ENCODE data around the gene BNIP5.

The BNIP5 gene

DNA sequence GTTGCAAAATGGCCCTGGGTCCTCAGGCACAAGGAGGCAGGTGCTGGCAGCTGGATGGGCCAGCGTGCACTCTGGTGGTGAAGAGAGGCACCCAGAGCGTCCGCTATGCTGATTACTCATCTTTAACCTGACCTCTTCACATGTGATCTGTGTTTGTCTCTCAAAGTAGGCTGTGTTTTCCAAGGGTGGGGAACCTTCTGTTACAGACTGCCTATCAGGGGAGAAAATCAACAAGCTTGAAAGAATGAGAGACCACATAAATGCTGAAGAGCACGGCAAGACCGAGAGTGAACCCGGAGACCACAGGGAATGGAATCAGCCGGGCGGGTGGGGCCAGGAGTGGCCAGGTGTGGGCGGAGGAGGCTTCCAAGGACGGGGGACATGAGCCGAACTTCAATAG is 16.2 kb downstream of the BNIP5 start:
- DNase-seq, result no peak

DNA sequence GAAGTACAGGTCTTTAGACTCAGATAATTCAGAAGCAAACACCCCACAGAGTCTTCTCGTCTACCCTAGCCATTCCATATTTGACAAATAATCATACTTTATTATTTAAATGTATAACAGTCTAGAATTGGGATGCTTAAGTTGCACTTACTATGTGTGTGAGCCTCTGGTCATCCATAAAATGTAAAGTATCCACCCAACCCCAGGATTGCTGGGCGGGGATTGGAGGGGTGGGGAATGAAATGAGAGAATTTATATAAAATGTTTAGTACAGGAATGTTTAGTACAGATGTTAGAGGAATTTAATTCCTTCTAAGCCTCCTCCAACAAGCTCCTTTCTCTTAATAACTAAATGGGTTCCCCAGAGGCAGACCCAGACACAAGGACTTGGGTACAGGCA is 16.9 kb downstream of the BNIP5 start:
- no peak for DNase-seq

DNA sequence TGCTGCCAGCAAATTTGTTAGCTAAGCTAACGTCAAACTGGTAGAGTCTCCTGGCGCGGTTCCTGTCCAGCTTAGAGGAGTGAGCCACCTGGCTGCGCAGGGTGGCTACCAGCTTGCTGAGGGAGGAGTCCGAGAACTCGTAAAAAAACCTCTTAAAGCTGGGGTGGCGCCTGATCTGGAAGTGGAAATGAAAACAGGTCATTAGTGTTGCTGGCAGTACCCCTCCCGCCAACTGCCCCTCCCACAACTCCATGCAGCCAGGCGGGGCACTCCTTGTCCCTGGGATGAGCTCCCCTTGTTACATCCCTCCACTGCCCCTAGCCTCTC is 17.3 kb downstream of the BNIP5 start:
- DNase-seq, result no peak

DNA sequence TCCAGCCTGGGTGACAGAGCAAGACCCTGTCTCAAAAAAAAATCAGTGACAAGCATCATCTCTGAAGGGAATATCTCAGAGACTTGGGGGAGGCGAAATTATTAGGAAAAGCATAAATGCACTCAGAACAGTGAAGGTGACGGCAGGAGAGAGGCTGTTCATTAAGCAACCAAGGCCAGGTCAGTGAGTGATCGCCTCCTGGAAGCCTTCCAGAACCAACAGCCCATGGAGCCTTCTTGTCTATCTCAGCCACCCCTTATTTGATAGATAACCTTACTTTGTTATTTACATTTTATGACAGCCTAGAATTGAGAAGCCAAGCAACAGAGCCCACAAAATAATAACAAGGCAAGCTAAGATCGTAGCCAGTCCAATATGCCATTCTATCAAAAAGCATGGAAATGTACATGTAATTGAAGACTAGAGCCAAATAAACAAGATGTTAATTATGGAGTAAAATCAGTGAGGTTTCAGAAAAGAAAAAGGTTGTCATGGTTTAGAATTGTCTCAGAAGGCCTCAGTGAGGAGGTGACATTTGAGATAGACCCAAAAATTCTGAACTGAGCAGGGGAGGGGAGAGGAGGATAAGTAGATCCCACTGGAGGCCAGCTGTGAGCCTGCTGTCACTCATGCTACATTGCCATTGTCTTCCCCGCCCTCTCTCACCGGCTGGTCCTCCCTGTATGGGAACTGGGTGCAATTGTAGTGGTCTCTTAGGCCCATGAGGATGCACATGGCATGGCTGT is 17.8 kb downstream of the BNIP5 start:
- DNase-seq, result no peak

DNA sequence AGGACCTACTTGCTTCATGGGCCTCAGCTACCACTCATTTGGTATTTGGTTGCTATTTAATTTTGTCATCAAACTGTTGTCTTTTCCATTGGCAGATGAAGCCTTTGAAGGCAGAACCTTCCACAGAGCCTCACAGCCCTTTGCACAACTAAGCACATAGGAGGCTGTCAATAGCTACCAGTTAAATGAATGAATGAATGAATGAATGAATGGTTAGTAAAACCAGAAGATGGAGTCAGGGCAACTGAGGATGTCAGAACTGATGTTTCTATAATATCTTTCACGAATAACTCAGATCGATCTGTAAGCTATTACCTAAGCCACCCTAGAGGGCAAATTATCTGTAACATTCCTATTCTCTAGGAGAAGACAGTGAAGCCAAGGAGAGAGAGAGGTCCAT is 19.1 kb downstream of the BNIP5 start:
- DNase-seq, result no peak

DNA sequence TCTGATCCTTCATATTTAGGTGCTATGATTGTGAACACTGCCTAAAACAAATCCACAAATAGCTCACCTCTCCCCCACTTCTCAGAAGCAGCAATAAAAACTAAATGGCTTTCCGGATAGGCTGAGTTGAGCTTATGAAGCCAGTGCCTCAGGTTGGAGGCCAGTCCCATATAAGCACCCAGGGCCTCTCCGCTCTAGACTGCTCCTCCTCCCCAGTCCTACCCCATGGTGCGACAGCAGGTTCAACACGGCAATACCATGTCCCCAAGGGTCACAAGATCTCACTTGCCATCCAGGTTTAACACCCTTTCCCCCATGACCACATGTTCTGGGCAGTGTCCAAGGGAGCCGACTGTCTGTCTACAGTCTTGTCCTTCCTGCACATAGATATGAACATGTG is 20.8 kb downstream of the BNIP5 start:
- no peak for DNase-seq

DNA sequence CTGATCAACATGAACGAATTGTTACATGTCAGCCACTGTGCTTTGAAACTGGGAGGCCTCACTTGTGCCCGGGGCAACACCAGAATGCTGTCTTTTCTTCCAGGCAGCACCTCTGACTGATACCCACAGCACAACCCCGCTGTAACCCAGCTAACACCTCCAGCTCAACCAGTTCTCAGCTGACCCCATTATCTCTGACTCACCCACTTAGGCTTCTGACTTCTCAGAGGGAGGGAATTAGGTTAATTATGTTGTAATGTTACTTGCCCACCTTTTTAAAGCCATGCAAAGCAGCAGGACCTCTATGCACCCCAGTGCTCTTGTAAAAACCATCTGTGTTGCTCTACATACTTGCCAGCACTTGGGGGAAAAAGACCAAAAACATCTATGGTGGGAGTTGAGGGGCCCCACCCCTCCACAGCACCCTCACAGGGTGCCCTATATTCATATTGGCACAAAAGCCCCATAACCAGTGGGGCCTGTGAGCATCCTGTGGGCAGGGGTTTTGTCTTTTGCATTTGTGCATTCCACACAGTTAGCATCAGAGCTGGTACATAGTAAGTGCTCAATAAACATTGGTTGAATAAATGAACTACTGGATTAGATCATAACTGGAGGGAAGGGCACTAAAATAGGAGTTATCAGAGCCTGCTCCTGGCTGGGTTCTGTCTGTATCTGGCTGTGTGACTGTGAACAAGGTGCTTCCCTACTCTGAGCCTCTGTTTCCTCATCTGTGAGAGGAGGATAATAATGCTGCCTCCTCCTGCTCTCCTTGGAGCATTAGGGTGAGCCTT is 22.3 kb downstream of the BNIP5 start:
- DNase-seq, result no peak

DNA sequence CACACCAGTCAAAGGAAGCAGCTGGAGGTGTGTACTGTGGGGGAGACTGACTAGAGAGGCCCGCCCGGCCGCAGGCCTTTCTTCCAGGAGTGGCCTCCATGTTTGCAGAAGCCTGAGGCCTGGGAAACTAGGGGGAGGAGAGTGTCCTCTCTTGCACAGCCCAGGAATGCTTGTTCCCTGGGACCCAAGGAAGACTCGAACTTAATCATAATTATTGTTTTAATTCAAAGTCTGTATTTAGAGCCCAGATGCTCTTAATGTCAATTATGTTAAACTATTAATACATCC is 23.1 kb downstream of the BNIP5 start:
- DNase-seq, result no peak

DNA sequence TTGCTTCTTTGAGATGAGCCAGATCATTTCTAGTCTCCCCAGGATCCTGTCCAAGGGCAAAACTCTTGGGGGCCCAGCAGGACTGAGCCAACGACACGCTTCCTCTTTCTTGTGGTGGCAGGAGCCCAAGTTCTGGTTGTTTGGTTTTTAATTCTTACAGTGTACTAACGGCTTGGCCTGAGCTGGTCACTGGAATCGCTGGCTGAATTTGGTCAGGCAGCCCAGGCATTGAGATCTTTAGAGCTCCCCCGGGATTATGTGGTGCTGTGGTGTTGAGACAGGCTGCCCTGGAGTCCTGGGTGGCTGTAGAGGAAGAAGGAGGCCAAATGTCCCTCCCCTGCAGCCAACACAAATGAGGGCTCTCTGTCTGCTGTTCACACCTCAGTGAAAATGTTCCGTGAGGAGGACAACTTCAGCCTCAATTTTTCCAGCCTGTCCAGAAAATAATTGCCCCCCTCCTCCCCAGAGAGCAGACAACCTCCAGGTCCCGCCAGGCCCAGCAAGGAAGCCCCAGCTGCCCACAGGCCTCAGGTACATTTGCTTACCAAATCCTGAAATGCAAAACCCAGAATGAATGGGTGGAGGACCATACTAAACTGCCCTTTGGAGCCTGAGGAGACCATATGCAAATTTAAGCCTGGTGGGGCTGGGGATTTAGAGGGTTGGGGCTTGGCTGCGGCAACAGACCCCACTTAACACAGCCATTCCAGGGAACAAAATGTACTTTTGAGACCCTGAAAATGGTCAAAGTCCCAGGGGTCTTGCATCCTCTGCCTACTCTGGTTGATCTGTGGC is 23.6 kb downstream of the BNIP5 start:
- DNase-seq, result no peak

DNA sequence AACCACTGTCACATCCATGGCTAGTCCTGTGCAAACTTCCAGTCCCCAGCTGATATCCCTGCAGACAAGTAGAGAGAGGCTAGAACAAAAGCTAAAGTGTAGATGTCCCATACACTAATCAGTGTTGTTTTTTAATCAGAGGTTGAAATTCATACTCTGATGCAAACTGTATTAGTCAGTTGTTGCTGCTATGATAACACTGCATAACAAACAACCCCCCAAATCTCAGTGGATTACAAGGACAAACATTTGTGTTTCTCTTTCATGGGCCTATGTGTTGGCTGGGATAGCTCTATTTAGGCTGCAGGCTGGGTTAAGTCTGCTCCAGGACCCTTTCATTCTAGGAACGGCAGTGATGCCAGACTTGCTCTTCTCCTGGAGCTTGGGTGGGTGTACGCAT is 26.8 kb downstream of the BNIP5 start:
- no peak for DNase-seq

DNA sequence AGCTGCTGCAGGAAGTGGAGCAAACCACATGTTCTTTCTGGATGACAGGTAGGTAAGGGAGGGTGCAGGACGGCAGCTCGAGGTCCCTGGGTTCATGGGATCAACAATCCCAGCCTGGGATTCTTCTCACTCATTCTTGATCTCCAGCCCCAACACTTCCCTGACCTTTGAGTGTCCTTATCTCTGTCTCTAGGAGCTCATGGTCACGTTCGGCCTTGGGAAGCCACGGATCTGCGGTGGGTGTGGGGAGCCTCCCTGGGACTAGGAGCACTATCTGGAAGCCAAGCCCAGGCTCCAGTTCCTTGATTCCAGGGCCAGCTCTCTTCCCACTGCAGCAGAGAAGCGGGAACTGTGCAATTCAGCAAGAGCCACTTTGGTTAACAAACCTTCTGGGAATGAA is 27.5 kb downstream of the BNIP5 start:
- no peak for DNase-seq

DNA sequence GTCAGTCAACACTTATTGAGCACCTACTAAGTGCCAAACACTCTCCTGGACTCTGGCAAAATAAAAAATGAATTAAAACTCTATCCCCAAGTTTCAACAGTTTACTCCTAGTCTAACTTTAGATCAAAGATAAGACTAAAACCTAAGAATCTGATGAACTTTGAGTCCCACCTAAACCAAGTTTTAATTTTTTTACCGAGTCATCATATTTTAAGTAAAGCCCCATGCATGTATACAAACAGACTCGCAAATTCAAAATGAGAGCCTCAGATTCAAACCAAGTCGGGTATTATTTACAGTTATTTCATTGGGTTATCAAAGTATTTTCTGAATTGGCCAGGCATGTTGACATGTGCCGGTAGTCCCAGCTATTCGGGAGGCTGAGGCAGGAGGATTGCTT is 28.2 kb downstream of the BNIP5 start:
- no peak for DNase-seq

DNA sequence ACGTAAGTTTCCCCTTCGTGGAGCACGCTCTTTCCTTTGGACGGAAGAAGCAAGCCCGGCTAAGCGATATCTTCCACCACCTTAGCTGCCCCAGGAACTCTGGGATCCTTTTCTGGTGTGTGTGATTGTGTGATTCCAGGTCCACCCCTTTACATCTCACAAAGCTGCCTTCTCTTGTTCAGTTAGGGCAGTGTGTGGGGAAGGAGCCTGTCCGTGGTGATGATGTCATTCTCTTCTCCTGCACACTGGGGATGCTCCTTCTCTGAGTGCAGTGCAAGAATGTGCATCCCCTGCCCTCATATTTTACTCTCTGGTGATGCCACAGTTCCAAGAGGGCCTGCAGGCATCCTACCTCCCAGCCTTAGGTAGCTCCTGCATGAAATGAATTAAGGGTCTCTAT is 30.3 kb downstream of the BNIP5 start:
- no peak for DNase-seq

DNA sequence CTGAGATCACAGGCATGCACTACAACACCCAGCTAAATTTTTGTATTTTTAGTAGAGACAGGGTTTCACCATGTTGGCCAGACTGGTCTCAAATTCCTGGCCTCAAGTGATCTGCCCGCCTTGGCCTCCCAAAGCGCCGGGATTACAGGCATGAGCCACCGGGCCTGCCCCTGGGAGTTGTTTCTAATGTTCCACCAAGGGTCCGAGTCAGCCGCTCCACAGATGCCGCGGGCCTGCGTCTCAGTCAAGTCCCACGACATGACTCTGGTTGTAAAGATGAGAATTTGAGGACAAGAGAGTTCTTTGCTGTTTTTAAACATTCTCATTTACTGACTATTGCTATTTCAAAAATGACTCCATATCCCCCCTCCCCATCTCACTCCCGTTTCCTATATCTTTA is 30.8 kb downstream of the BNIP5 start:
- DNase-seq, result no peak

DNA sequence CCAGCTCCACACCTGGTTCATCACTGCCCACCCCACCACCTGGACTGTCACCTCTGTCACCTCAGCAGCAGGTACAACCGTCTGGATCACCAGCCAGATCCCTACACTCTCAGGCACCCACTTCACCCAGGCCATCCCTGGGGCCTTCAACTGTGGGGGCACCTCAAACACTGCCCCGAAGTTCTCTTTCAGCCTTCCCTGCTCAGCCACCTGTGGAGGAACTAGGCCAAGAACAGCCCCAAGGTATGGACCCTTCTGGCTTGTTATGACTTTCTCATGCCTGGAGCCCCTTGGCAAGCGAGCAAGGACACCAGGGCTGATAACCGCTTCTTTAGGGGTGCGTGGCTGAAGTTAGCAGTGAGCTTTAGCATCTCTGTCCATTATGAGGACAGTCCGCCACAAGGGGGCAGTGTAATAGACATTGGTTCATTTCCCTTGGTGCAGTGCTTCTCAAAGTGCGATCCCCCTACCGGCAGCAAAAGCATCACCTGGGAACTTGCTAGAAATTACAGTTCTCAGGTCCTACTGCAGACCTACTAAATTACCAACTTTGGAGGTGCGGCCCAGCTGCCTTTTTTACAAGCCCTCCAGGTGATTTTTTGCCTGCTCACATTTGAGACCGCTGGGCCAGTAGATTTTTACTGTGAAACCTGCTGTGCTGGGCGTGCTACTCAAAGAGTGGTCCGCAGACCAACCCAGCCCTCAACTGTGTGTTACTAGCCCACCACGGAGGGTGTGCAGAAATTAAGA is 34.3 kb downstream of the BNIP5 start:
- DNase-seq, result peak; percentile 79

DNA sequence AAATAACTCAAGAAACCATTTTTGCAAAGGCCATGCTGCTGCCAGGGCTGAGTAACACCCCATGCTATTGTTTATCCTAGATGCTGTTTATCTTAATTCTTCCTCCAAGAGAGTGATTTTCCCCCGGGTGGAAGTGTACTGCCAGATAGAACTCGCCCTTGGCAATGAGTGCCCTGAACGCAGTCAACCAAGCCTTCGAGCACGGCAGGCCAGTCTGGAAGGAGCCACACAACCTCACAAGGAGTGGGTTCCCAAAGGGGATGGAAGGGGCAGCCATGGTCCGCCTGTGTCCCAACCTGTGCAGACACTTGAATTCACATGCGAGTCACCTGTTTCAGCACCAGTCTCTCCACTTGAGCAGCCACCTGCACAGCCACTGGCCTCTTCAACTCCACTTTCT is 34.9 kb downstream of the BNIP5 start:
- no peak for DNase-seq

DNA sequence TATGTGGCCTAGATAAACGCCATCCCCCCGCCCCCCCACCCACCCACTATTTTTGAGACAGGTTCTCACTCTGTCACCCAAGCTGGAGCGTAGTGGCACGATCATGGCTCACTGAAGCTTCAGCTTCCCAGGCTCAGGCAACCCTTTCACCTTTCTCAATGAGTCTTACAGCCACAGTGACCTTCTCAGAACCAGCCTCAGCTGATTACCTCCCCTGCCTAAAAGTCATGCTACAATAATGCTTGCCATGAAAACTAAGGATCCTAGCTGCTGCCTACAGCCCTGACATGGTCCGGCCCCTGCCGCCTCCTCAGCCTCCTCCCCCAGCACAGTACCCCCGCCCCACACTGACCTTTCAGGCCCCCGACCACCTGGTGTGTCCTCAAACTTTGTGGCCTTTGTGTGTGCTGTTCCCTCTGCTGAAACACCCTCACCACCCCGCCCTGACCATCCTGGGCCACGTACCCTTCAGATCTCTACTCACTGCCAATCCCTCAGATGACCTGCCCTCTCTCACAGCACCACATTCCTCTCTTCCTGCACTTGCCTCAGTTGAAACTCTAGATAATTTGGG is 35.5 kb downstream of the BNIP5 start:
- no peak for DNase-seq

DNA sequence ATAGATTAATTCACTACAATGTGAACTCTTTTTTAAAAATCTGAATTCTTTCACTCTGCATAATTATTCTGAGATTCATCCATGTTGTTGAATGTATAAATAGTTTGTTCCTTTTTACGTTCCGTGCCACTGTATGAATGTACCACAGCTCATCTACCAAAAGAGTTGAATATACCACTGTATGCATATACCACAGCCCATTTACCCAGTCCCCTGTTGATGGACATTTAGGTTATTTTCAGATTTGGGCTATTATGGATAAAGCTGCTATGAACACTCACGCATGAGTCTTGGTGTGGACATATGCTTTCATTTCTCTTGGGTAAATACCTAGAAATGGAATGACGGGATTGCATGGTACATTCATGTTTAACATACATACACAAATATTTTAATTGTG is 38.7 kb downstream of the BNIP5 start:
- DNase-seq, result no peak

DNA sequence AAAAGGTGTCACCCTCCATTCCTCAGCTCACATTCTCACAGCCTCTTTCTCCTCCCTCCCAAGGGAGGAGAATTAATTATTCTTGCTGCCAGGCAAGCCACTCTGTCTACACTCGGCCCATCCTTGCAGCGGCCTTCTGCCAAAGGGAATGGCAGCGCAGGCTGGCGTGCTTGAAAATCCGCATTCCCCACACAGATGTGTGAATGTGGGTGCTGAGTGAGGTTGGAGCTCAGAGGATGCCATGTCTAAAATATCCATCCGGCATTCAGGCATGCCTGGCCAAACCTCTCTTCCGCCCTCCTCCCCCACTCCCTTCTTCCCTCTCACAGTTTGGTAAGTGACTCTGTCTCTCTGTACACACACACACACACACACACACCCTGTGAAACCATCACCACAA is 39.2 kb downstream of the BNIP5 start:
- no peak for DNase-seq

DNA sequence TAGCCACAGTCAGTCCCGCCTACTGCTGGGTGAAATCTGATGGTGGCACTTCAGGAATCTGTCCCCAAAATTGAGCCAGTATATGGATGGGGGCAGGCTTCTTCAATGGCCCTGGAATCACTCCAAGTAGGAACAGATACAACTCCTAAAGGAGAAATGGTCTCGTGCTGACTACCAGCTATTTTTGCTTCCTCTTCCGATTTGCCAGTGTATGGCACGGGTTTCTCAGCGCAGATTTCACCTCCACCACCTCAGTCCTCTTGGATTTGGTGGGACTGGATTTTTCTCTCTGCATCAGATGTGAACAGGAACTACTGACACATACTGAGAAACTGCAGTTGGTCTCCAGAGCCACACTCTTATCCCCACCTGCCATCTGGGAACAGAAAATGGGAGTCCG is 39.6 kb downstream of the BNIP5 start:
- no peak for DNase-seq

DNA sequence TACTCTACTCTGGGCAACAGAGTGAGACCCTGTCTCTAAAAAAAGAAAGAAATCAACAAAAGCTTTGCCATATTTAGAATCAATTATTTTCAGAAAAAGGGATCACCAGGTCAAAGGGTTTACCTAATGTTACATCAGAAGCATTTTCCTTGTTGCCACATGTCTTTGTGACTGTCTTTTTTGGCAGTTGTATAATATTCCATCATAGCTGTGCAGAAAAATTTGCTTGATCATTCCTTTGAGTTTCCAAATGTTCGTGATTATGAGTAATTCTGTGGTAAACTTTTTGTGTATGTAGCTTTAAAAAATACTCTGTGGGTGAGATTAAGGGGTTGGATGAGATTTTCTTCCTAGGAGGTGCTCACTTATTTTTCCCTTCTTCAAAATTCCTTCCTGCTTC is 40.4 kb downstream of the BNIP5 start:
- no peak for DNase-seq

DNA sequence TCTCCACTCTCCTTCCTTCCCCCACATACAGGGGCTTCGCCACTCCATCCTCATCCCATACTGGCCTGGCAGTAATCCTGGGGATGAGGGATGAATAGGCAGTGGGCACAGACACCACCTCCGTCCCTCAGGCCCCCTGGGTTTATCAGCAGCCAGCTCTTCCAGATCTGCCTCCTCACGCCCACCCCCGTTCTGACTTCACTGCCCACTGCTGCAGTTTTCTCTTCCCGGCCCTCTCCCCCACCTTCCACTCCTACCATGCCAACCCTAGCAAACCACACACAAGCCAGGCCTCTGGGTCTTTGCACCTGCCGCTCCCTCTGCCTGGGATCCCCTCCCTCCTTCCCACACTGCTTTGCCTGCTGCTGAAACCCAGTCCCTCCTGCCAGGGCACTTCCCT is 44.5 kb downstream of the BNIP5 start:
- DNase-seq, result no peak
